Parathyroid adenoma (tissue), 2 donors: Measurements from ENCODE around the gene CCT3.

Experiments
- H2AFZ ChIP-seq: fragments of 300-600 bp; sonication (generic); one replicate; pipeline ENCODE4 v1.7.0; 2017; ENCODE audit warnings: antibody characterized with exemption, mild to moderate bottlenecking
- H3K27ac ChIP-seq: fragments of 300-600 bp; sonication (generic); one replicate; pipeline ENCODE4 v1.7.0; 2017
- H3K27me3 ChIP-seq: fragments of 300-600 bp; sonication (generic); one replicate; pipeline ENCODE4 v1.7.0; 2017; ENCODE audit warnings: low read length; ENCODE audit not compliant: control insufficient read depth, insufficient read depth
- H3K36me3 ChIP-seq: fragments of 300-600 bp; sonication (generic); one replicate; pipeline ENCODE4 v1.7.0; 2017; ENCODE audit warnings: low read length; ENCODE audit not compliant: control insufficient read depth, insufficient read depth
- H3K4me1 ChIP-seq: fragments of 300-600 bp; sonication (generic); one replicate; pipeline ENCODE4 v1.7.0; 2017; ENCODE audit warnings: control low read depth
- H3K4me2 ChIP-seq: fragments of 300-600 bp; sonication (generic); one replicate; pipeline ENCODE4 v1.7.0; 2017; ENCODE audit warnings: low read length
- H3K4me3 ChIP-seq: fragments of 300-600 bp; sonication (generic); one replicate; pipeline ENCODE4 v1.7.0; 2017; ENCODE audit warnings: low read depth, low read length
- H3K79me2 ChIP-seq: fragments of 300-600 bp; sonication (generic); one replicate; pipeline ENCODE4 v1.7.0; 2017; ENCODE audit warnings: control low read depth
- H3K9ac ChIP-seq: fragments of 300-600 bp; sonication (generic); one replicate; pipeline ENCODE4 v1.7.0; 2017; ENCODE audit warnings: mild to moderate bottlenecking
- H3K9me3 ChIP-seq: fragments of 300-600 bp; sonication (generic); one replicate; pipeline ENCODE4 v1.7.0; 2017; ENCODE audit warnings: low read length; ENCODE audit not compliant: control insufficient read depth
- CTCF ChIP-seq: fragments of 300-600 bp; sonication (generic); IDR thresholded peaks from one replicate; pipeline ENCODE4 v1.7.0; 2017; ENCODE audit warnings: antibody characterized with exemption, mild to moderate bottlenecking
- donor health status: primary hyperparathyroidism.

Gene CCT3

GRCh38 chr1:156368889-156369684 is 31.0 kb upstream of the CCT3 start, which contains the start of gene RHBG:
TSS of gene RHBG (plus strand) at chr1:156369211. CDS start at chr1:156369250, 39 bp downstream.
- Histone ChIP-seq H3K27ac (no peak within 1 kb of the TSS), H3K4me2 (peak within 1 kb of the TSS; percentile 81), H3K36me3 (no peaks in the 10 kb centered on the region), H2AFZ (peak within 1 kb of the TSS; percentile 81), H3K4me3 (peak within 1 kb of the TSS; percentile 61), H3K9me3 (no peaks in the 10 kb centered on the region), H3K79me2 (no peaks in the 10 kb centered on the region), H3K27me3 (no peaks in the 10 kb centered on the region), H3K9ac (no peak within 1 kb of the TSS), H3K4me1 (peaks cover 4% of the 10 kb centered on the region)
- TF ChIP-seq CTCF, result no peak

- H3K27me3 ChIP-seq, result no peaks in the 10 kb centered on the region
- H3K79me2 ChIP-seq, result no peaks in the 10 kb centered on the region
- TF ChIP-seq CTCF, result no peak
- H3K36me3 ChIP-seq, result no peaks in the 10 kb centered on the region
- no peak overlapping the region for H3K9ac ChIP-seq
- H3K9me3 ChIP-seq, result no peaks in the 10 kb centered on the region
- peak overlapping the region; percentile 51 for H2AFZ ChIP-seq
- H3K4me2 ChIP-seq, result peak overlapping the region; percentile 81
- H3K27ac ChIP-seq, result no peak overlapping the region
- peaks cover 4% of the 10 kb centered on the region for H3K4me1 ChIP-seq
- H3K4me3 ChIP-seq, result no peak overlapping the region
Observed at GRCh38 chr1:156368157-156368658, 30.1 kb upstream of the CCT3 start.

GRCh38 chr1:156367383-156368156 is 29.5 kb upstream of the CCT3 start:
- H3K4me2 ChIP-seq, result no peak overlapping the region
- no peaks in the 10 kb centered on the region for H3K27me3 ChIP-seq
- H3K79me2 ChIP-seq, result no peaks in the 10 kb centered on the region
- H3K9ac ChIP-seq, result no peak overlapping the region
- H3K9me3 ChIP-seq, result no peaks in the 10 kb centered on the region
- TF ChIP-seq CTCF, result no peak
- H3K27ac ChIP-seq, result no peak overlapping the region
- no peaks in the 10 kb centered on the region for H3K36me3 ChIP-seq
- H3K4me1 ChIP-seq, result peaks cover 4% of the 10 kb centered on the region
- no peak overlapping the region for H3K4me3 ChIP-seq
- H2AFZ ChIP-seq, result peak overlapping the region; percentile 51

GRCh38 chr1:156366378-156367166 is 28.5 kb upstream of the CCT3 start:
- Histone ChIP-seq H3K4me2 (no peak overlapping the region), H3K36me3 (no peaks in the 10 kb centered on the region), H3K4me3 (no peak overlapping the region), H3K9ac (no peak overlapping the region), H3K79me2 (no peaks in the 10 kb centered on the region), H3K27me3 (no peaks in the 10 kb centered on the region), H3K27ac (no peak overlapping the region), H2AFZ (no peak overlapping the region), H3K4me1 (peaks cover 4% of the 10 kb centered on the region), H3K9me3 (no peaks in the 10 kb centered on the region)
- TF ChIP-seq CTCF, result no peak
